ENCODE data around the gene NFKBIZ. TPM values are rescaled to one million over a fixed set of nuclear protein-coding genes. Genes with fewer than 3 reads are reported as not detected.

The NFKBIZ gene
- total and polyA plus RNA-seq, 9 of the 15 experiments (the other 6 are each of a cell fraction or from before 2014, with no cell fraction given): 1.2 to 13.7 (median 5.7) TPM

GRCh38 chr3:101810022-101810418, 39.3 kb upstream of the NFKBIZ start (continued):
- no peak for TF ChIP-seq RCOR1 (IDR thresholded peaks at IDR 0.05; ENCODE audit: borderline replicate concordance in 1 of 2, low read depth in 2 of 2, low read length in 2 of 2)
- no peak for TF ChIP-seq SMAD4 (CRISPR knock-in tag; conservative IDR thresholded peaks at IDR 0.05)

GRCh38 chr3:101811875-101812274, 37.4 kb upstream of the NFKBIZ start:
- Histone ChIP-seq H3K36me3 (ENCODE audit: control insufficient read depth, insufficient read depth, low read length) (no peaks in the 10 kb centered on the region), H3K4me3 (no peak overlapping the region), H3K79me2 (ENCODE audit: control insufficient read depth, insufficient read depth, low read length) (no peaks in the 10 kb centered on the region), H4K20me1 (replicated peaks; ENCODE audit: control insufficient read depth, insufficient read depth, low read length) (no peaks in the 10 kb centered on the region), H3K9ac (ENCODE audit: insufficient read depth in 1 of 2, low read depth in 2 of 2, low read length in 2 of 2) (no peak overlapping the region), H3K9me1 (ENCODE audit: control insufficient read depth, insufficient read depth, low read length) (no peaks in the 10 kb centered on the region), H3K9me3 (replicated peaks; ENCODE audit: control insufficient read depth, insufficient read depth, low read depth, low read length) (no peaks in the 10 kb centered on the region), H3K27ac (ENCODE audit: extremely low read depth, low read depth, low read length) (no peak overlapping the region), H3K4me1 (replicated peaks in 1 of 2; ENCODE audit: control insufficient read depth in 2 of 2, insufficient read depth in 2 of 2, low read length in 2 of 2) (no peaks in the 10 kb centered on the region), H2AFZ (ENCODE audit: low read depth, low read length) (no peak overlapping the region), H3K27me3 (ENCODE audit: control insufficient read depth in 2 of 2, insufficient read depth in 2 of 2, low read length in 2 of 2) (no peaks in the 10 kb centered on the region), H3K4me2 (ENCODE audit: insufficient read depth, low read length) (no peak overlapping the region)
- in situ Hi-C loops (cut with MboI): loop anchor here (5.0 to 25.0 kb wide), 2 partner anchors 415 to 725 kb away; no protein-coding TSS in a partner anchor
- WGBS (ENCODE audit: insufficient coverage, low coverage, missing lambda C conversion rate): 18% methylated on average over 2 of the region's 2 CpGs
- ATAC-seq: no peak
- BruUV-seq (replicated peaks): no TSS peak
- intact Hi-C loops (cut with micrococcal nuclease): loop anchor here (10.0 kb wide), 1 partner anchor 153 kb away; no protein-coding TSS in a partner anchor
- CTCF ChIA-PET (ENCODE audit: low intra/inter-chr PET ratio): no interaction called here
- no peak for DNase-seq (ENCODE audit: extremely low read depth in 1 of 4, low spot score in 3 of 4)
- POLR2A ChIA-PET: no interaction called here
- FAIRE-seq: no peak
- TF ChIP-seq NUFIP1 (IDR thresholded peaks at IDR 0.05; ENCODE audit: partially characterized antibody) (no peak), MCM3 (IDR thresholded peaks at IDR 0.05) (no peak), TCF3 (CRISPR knock-in tag; IDR thresholded peaks at IDR 0.05) (no peak), RAD21 (CRISPR knock-in tag; conservative IDR thresholded peaks at IDR 0.05 in 1 of 2, IDR thresholded peaks at IDR 0.05 in 1 of 2) (no peak), SNIP1 (IDR thresholded peaks at IDR 0.05; ENCODE audit: low read depth) (no peak), PURB (CRISPR knock-in tag; IDR thresholded peaks at IDR 0.05; ENCODE audit: low read depth) (no peak), MTA1 (IDR thresholded peaks at IDR 0.05; ENCODE audit: borderline replicate concordance) (no peak), THRAP3 (IDR thresholded peaks at IDR 0.05; ENCODE audit: borderline replicate concordance) (no peak), BCLAF1 (IDR thresholded peaks at IDR 0.05; ENCODE audit: borderline replicate concordance in 1 of 2, control insufficient read depth in 1 of 2, low read depth in 2 of 2, low read length in 1 of 2) (no peak), KLF16 (IDR thresholded peaks at IDR 0.05) (no peak), NELFE (IDR thresholded peaks at IDR 0.05; ENCODE audit: insufficient read depth, insufficient read length) (no peak), ZNF134 (CRISPR knock-in tag; conservative IDR thresholded peaks at IDR 0.05) (no peak), LEF1 (IDR thresholded peaks at IDR 0.05) (no peak), MCM2 (IDR thresholded peaks at IDR 0.05; ENCODE audit: low read depth) (no peak), E2F1 (CRISPR knock-in tag; IDR thresholded peaks at IDR 0.05) (no peak), ZNF778 (CRISPR knock-in tag; IDR thresholded peaks at IDR 0.05) (no peak), ZSCAN29 (IDR thresholded peaks at IDR 0.05) (no peak), KLF13 (tag; IDR thresholded peaks at IDR 0.05; ENCODE audit: borderline replicate concordance, low read depth) (no peak)
